SK-N-SH treated with all-trans-retinoic acid at 6 μM for 48 hours (cell line): Measurements from ENCODE around the gene SH2D3A.

Experiments
- ATAC-seq: fragments of 200-7000 bp; cut with Tn5 transposase; 3 replicates; pipeline ENCODE4 v1.9.1; 2020; ENCODE audit warnings: mild to moderate bottlenecking, moderate library complexity
- BACH2 ChIP-seq: fragments of 250-450 bp; sonication (Bioruptor Pico); IDR thresholded peaks from 2 replicates; pipeline ENCODE4 v1.9.0; 2021; ENCODE audit warnings: mild to moderate bottlenecking, borderline replicate concordance
- ESRRG ChIP-seq: fragments of 250-450 bp; sonication (Bioruptor Pico); IDR thresholded peaks from 2 replicates; pipeline ENCODE4 v1.6.1; 2021; ENCODE audit warnings: mild to moderate bottlenecking
- GLIS3 ChIP-seq: fragments of 250-450 bp; sonication (Bioruptor Pico); IDR thresholded peaks from 2 replicates; pipeline ENCODE4 v1.5.0; 2020; ENCODE audit warnings: mild to moderate bottlenecking, moderate library complexity
- ISL1 ChIP-seq: fragments of 250-450 bp; sonication (Bioruptor Pico); IDR thresholded peaks from 2 replicates; pipeline ENCODE4 v2.1.2; 2022; ENCODE audit warnings: mild to moderate bottlenecking, moderate library complexity
- OSR1 ChIP-seq: fragments of 250-450 bp; sonication (Bioruptor Pico); IDR thresholded peaks from 2 replicates; pipeline ENCODE4 v1.8.0; 2022; ENCODE audit warnings: moderate library complexity, mild to moderate bottlenecking, inconsistent platforms
- PATZ1 ChIP-seq: fragments of 250-450 bp; sonication (Bioruptor Pico); IDR thresholded peaks from 2 replicates; pipeline ENCODE4 v1.8.0; 2020; ENCODE audit warnings: mild to moderate bottlenecking, moderate library complexity, borderline replicate concordance
- PPARA ChIP-seq: fragments of 250-450 bp; sonication (Bioruptor Pico); IDR thresholded peaks from 2 replicates; pipeline ENCODE4 v1.5.0; 2020; ENCODE audit warnings: mild to moderate bottlenecking, borderline replicate concordance
- RARB ChIP-seq: fragments of 250-450 bp; sonication (Bioruptor Pico); IDR thresholded peaks from 2 replicates; pipeline ENCODE4 v1.8.0; 2021; ENCODE audit warnings: mild to moderate bottlenecking, moderate library complexity
- TCF4 ChIP-seq: fragments of 250-450 bp; sonication (Bioruptor Pico); IDR thresholded peaks from 2 replicates; pipeline ENCODE4 v1.8.0; 2021; ENCODE audit warnings: mild to moderate bottlenecking, moderate library complexity, borderline replicate concordance
- TSHZ2 ChIP-seq: fragments of 250-450 bp; sonication (Bioruptor Pico); IDR thresholded peaks from 2 replicates; pipeline ENCODE4 v1.5.0; 2020; ENCODE audit warnings: mild to moderate bottlenecking, moderate library complexity
- ZC3H10 ChIP-seq: fragments of 250-450 bp; sonication (Bioruptor Pico); IDR thresholded peaks from 2 replicates; pipeline ENCODE4 v1.5.1; 2021; ENCODE audit warnings: mild to moderate bottlenecking, moderate library complexity
- ZFP3 ChIP-seq: fragments of 250-450 bp; sonication (Bioruptor Pico); IDR thresholded peaks from 2 replicates; pipeline ENCODE4 v1.5.0; 2020; ENCODE audit warnings: mild to moderate bottlenecking, moderate library complexity
- ZFP30 ChIP-seq: fragments of 450-650 bp; formaldehyde crosslinking; IDR thresholded peaks from 2 replicates; pipeline ENCODE4 v1.5.0; 2022; ENCODE audit warnings: mild to moderate bottlenecking, moderate library complexity
- ZNF565 ChIP-seq: fragments of 450-650 bp; formaldehyde crosslinking; conservative IDR thresholded peaks from 2 replicates; pipeline ENCODE4 v1.5.0; 2020; ENCODE audit warnings: low read depth, mild to moderate bottlenecking, moderate library complexity
- ZNF70 ChIP-seq: fragments of 450-650 bp; formaldehyde crosslinking; IDR thresholded peaks from 2 replicates; pipeline ENCODE4 v1.5.0; 2020; ENCODE audit warnings: mild to moderate bottlenecking, moderate library complexity
- TF ChIP-seq, protein P1 (sequence below): fragments of 250-450 bp; sonication (Bioruptor Pico); IDR thresholded peaks from 2 replicates; pipeline ENCODE4 v1.5.1; 2021; ENCODE audit warnings: mild to moderate bottlenecking, moderate library complexity
- TF ChIP-seq, protein P2 (sequence below): fragments of 250-450 bp; sonication (Bioruptor Pico); IDR thresholded peaks from 2 replicates; pipeline ENCODE4 v1.8.0; 2021; ENCODE audit warnings: low read depth, mild to moderate bottlenecking, moderate library complexity, borderline replicate concordance
- TF ChIP-seq, protein P3 (sequence below): fragments of 250-450 bp; sonication (Bioruptor Pico); IDR thresholded peaks from 2 replicates; pipeline ENCODE4 v1.5.1; 2020; ENCODE audit warnings: low read depth, mild to moderate bottlenecking, moderate library complexity

Gene SH2D3A

GRCh38 chr19:6733338-6734095, 33.7 kb downstream of the SH2D3A start:
- TF ChIP-seq BACH2 (CRISPR knock-in tag) = no peak
- TF ChIP-seq ZFP3 (CRISPR knock-in tag) = no peak
- no peak for TF ChIP-seq RARB (CRISPR knock-in tag)
- no peak for ATAC-seq

DNA sequence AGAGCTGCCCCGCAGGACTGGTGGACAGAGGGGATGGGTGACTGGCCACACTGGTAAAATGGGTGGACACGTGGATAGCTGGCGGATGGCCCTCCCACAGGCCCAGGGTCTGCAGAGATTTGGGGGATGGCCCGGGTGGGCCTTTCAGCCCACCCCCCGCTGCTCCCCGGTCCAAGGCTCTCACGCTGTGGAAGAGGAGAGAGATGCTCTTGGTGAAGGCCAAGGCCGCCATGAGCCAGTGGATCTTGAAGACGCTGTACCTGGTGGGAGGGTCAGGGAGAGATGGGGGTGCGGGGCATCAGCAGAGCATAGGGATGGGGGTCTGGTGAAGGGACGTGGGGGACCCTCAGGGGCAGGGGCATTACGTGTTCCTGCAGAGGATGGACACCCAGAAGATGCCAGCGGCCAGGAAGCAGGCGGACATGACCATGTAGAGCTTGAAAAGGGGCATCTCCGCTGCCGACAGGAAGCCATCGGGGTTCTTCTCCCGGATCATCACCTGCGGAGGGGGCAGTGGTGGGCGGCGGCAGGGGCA, 34.4 kb downstream of the SH2D3A start:
- TF ChIP-seq ZNF565 (CRISPR knock-in tag) (no peak), PPARA (CRISPR knock-in tag) (no peak), ZNF70 (CRISPR knock-in tag) (no peak), ESRRG (CRISPR knock-in tag) (no peak), GLIS3 (CRISPR knock-in tag) (no peak), TSHZ2 (no peak), ZFP30 (no peak), ISL1 (CRISPR knock-in tag) (no peak)
- TF ChIP-seq, protein P1, sequence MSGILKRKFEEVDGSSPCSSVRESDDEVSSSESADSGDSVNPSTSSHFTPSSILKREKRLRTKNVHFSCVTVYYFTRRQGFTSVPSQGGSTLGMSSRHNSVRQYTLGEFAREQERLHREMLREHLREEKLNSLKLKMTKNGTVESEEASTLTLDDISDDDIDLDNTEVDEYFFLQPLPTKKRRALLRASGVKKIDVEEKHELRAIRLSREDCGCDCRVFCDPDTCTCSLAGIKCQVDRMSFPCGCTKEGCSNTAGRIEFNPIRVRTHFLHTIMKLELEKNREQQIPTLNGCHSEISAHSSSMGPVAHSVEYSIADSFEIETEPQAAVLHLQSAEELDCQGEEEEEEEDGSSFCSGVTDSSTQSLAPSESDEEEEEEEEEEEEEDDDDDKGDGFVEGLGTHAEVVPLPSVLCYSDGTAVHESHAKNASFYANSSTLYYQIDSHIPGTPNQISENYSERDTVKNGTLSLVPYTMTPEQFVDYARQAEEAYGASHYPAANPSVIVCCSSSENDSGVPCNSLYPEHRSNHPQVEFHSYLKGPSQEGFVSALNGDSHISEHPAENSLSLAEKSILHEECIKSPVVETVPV (CRISPR knock-in tag) = no peak
- no peak for ATAC-seq

DNA sequence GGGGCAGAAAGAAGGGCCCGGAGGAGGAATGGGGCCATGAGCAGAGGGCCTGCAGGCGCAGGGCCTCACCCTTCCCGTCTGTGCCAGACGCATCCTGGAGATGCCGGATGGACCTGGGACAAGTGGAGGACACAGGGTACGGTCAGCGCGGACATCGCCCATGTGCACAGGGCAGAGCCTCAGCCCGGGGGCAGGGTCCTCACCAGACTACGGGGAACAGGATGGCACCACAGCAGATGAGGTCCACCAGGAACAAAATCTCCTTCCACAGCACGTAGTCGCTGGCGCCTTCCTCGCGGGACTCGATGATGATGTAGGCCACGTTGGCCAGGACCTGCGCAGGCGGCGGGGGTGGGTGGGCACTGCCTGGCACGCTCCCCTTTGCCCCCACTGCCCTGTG, 35.4 kb downstream of the SH2D3A start:
- no peak for ATAC-seq

More for the DNA sequence above, 35.4 kb downstream of the SH2D3A start:
- TF ChIP-seq, protein P2, sequence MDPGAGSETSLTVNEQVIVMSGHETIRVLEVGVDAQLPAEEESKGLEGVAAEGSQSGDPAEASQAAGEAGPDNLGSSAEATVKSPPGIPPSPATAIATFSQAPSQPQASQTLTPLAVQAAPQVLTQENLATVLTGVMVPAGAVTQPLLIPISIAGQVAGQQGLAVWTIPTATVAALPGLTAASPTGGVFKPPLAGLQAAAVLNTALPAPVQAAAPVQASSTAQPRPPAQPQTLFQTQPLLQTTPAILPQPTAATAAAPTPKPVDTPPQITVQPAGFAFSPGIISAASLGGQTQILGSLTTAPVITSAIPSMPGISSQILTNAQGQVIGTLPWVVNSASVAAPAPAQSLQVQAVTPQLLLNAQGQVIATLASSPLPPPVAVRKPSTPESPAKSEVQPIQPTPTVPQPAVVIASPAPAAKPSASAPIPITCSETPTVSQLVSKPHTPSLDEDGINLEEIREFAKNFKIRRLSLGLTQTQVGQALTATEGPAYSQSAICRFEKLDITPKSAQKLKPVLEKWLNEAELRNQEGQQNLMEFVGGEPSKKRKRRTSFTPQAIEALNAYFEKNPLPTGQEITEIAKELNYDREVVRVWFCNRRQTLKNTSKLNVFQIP (CRISPR knock-in tag) = no peak
- TF ChIP-seq ZNF565 (CRISPR knock-in tag) = no peak
- TF ChIP-seq, protein P3, sequence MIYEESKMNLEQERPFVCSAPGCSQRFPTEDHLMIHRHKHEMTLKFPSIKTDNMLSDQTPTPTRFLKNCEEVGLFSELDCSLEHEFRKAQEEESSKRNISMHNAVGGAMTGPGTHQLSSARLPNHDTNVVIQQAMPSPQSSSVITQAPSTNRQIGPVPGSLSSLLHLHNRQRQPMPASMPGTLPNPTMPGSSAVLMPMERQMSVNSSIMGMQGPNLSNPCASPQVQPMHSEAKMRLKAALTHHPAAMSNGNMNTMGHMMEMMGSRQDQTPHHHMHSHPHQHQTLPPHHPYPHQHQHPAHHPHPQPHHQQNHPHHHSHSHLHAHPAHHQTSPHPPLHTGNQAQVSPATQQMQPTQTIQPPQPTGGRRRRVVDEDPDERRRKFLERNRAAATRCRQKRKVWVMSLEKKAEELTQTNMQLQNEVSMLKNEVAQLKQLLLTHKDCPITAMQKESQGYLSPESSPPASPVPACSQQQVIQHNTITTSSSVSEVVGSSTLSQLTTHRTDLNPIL = no peak
- TF ChIP-seq BACH2 (CRISPR knock-in tag) = no peak
- no peak for TF ChIP-seq PPARA (CRISPR knock-in tag)
- no peak for TF ChIP-seq TCF4
- no peak for TF ChIP-seq ZFP30
- no peak for TF ChIP-seq PATZ1 (CRISPR knock-in tag)
- no peak for TF ChIP-seq ESRRG (CRISPR knock-in tag)
- no peak for TF ChIP-seq ZC3H10 (CRISPR knock-in tag)
- no peak for TF ChIP-seq OSR1
